ENCODE measurements around the gene GM2A.

DNA sequence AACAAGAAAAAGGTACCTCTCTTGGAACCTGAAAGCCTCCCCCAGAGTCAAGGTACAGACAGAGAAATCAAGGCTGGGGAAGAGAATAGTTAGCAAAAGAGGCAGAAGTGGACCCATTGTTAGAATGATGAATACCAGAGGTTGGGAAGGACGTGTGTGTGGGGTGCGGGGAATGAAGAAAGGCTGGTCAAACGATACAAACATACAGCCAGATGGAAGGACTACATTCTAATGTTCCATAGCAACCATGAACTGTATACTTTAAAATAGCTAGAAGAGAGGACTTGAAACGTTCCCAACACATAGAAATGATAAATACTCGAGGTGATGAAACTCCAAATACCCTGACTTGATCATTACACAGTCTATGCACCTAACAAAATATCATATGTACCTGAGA is 36.2 kb upstream of the GM2A start:
- TF ChIP-seq CTCF (IDR thresholded peaks at IDR 0.05; ENCODE audit: poor library complexity) = no peak
- TF ChIP-seq EZH2 (IDR thresholded peaks at IDR 0.05; ENCODE audit: borderline replicate concordance) = no peak
- no peak for TF ChIP-seq EZH2phosphoT487 (IDR thresholded peaks at IDR 0.05; ENCODE audit: low read depth, severe bottlenecking, unreplicated experiment)
